22Rv1 (cell line): ENCODE measurements around the gene COMMD10.

ENCODE experiments used
- CTCF ChIP-seq: fragments of 450-650 bp; IDR thresholded peaks from 2 replicates; pipeline ENCODE4 v1.5.1; 2017; ENCODE audit warnings: mild to moderate bottlenecking
- ZFX ChIP-seq: fragments of 450-650 bp; IDR thresholded peaks from 2 replicates; pipeline ENCODE4 v1.6.1; 2017; ENCODE audit warnings: antibody characterized with exemption, borderline replicate concordance

- no peak for TF ChIP-seq CTCF
- TF ChIP-seq ZFX = no peak
These were observed 6.6 kb upstream of the COMMD10 start for GRCh38 chr5:116078199-116078598.
